GM23338 (cell line): ENCODE measurements around the gene PPP1R2.

Source experiments
- CREB1 ChIP-seq: fragments of 250-450 bp; sonication (Bioruptor Pico); IDR thresholded peaks from 2 replicates; pipeline ENCODE4 v1.5.0; 2020; ENCODE audit warnings: low read depth, mild to moderate bottlenecking, moderate library complexity
- ETS1 ChIP-seq: IDR thresholded peaks from 2 replicates; pipeline ENCODE4 v1.6.1; 2016; ENCODE audit warnings: antibody characterized with exemption
- EZH2 ChIP-seq: fragments of 200-600 bp; sonication (generic); IDR thresholded peaks from one replicate; pipeline ENCODE4 v1.8.0; 2017; ENCODE audit warnings: antibody characterized with exemption, mild to moderate bottlenecking, low read depth; ENCODE audit not compliant: unreplicated experiment
- EZH2phosphoT487 ChIP-seq: fragments of 200-600 bp; sonication (generic); IDR thresholded peaks from one replicate; pipeline ENCODE4 v1.8.1; 2018; ENCODE audit warnings: antibody characterized with exemption; ENCODE audit not compliant: unreplicated experiment
- JUNB ChIP-seq: IDR thresholded peaks from one replicate; pipeline ENCODE4 v1.6.1; 2016; ENCODE audit warnings: antibody characterized with exemption; ENCODE audit not compliant: unreplicated experiment
- NANOG ChIP-seq: IDR thresholded peaks from 2 replicates; pipeline ENCODE4 v1.6.1; 2016; ENCODE audit warnings: antibody characterized with exemption, borderline replicate concordance
- POLR2AphosphoS5 ChIP-seq: IDR thresholded peaks from 2 replicates; pipeline ENCODE4 v1.6.1; 2016; ENCODE audit warnings: antibody characterized with exemption, low read depth
- STAT1 ChIP-seq: IDR thresholded peaks from one replicate; pipeline ENCODE4 v1.6.1; 2016; ENCODE audit warnings: antibody characterized with exemption; ENCODE audit not compliant: unreplicated experiment
- ZNF114 ChIP-seq: fragments of 250-450 bp; sonication (Bioruptor Pico); IDR thresholded peaks from 2 replicates; pipeline ENCODE4 v1.5.0; 2020; ENCODE audit warnings: mild to moderate bottlenecking, moderate library complexity
- ZNF331 ChIP-seq: fragments of 250-450 bp; sonication (Bioruptor Pico); IDR thresholded peaks from 2 replicates; pipeline ENCODE4 v1.5.0; 2020; ENCODE audit warnings: low read depth, mild to moderate bottlenecking, moderate library complexity
- TF ChIP-seq, protein P1 (sequence below), 2 experiments: fragments of 200-600 bp in 1 of 2; sonication (generic) in 1 of 2; conservative IDR thresholded peaks; 2 replicates each; pipeline versions ENCODE4 v1.5.1 to v1.6.1; 2016 to 2017; ENCODE audit warnings: antibody characterized with exemption in 2 of 2, low read depth in 2 of 2, mild to moderate bottlenecking in 2 of 2, moderate library complexity in 1 of 2
- TF ChIP-seq, protein P2 (sequence below): IDR thresholded peaks from one replicate; pipeline ENCODE4 v1.6.1; 2018; ENCODE audit warnings: antibody characterized with exemption; ENCODE audit not compliant: unreplicated experiment
- TF ChIP-seq, protein P3 (sequence below): fragments of 250-450 bp; sonication (Bioruptor Pico); IDR thresholded peaks from 2 replicates; pipeline ENCODE4 v1.5.0; 2020; ENCODE audit warnings: mild to moderate bottlenecking, moderate library complexity

DNA sequence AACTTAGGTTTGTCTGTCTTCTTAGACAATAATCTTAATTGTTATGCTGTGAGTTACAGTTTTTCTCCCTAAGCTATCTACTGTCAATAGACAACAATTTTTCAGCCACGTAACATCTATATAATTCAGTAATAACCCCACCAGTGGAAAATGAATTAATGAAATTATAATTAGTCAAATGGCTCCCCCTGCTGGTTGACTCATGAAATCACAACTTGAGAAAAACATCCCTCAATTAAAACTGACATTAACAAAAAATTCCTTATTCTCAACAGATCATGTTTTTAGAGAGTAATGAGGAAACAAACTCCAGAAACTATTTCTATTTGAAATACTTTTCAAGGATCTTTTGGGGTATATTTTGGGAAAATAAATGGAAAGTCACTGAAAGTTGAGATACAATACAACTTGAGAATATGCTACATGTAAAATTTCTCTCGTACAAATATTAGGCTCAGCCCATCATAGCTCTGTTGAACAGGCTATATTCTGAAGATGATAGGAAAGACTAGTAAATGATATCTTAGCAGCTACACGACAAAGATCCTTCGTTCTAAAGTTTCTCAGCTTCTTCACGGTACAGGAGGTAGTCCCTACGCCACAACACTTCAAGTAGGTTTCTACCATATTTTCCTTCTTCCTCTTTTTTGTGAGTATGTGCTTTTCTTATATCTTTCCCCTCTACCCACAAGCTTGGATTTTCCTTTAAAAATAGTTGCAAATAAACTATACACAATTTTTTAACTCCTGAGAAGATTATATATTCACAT is 20.7 kb downstream of the PPP1R2 start:
- TF ChIP-seq, protein P1, sequence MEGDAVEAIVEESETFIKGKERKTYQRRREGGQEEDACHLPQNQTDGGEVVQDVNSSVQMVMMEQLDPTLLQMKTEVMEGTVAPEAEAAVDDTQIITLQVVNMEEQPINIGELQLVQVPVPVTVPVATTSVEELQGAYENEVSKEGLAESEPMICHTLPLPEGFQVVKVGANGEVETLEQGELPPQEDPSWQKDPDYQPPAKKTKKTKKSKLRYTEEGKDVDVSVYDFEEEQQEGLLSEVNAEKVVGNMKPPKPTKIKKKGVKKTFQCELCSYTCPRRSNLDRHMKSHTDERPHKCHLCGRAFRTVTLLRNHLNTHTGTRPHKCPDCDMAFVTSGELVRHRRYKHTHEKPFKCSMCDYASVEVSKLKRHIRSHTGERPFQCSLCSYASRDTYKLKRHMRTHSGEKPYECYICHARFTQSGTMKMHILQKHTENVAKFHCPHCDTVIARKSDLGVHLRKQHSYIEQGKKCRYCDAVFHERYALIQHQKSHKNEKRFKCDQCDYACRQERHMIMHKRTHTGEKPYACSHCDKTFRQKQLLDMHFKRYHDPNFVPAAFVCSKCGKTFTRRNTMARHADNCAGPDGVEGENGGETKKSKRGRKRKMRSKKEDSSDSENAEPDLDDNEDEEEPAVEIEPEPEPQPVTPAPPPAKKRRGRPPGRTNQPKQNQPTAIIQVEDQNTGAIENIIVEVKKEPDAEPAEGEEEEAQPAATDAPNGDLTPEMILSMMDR (conservative IDR thresholded peaks at IDR 0.05; ENCODE audit: low read depth in 2 of 2): peak in 1 of 2 experiments; percentile 94
- TF ChIP-seq EZH2 (no peak), JUNB (no peak), STAT1 (no peak), EZH2phosphoT487 (no peak), POLR2AphosphoS5 (no peak), CREB1 (no peak), ETS1 (no peak), NANOG (no peak), ZNF114 (CRISPR knock-in tag) (no peak), ZNF331 (CRISPR knock-in tag) (no peak)
- TF ChIP-seq, protein P2, sequence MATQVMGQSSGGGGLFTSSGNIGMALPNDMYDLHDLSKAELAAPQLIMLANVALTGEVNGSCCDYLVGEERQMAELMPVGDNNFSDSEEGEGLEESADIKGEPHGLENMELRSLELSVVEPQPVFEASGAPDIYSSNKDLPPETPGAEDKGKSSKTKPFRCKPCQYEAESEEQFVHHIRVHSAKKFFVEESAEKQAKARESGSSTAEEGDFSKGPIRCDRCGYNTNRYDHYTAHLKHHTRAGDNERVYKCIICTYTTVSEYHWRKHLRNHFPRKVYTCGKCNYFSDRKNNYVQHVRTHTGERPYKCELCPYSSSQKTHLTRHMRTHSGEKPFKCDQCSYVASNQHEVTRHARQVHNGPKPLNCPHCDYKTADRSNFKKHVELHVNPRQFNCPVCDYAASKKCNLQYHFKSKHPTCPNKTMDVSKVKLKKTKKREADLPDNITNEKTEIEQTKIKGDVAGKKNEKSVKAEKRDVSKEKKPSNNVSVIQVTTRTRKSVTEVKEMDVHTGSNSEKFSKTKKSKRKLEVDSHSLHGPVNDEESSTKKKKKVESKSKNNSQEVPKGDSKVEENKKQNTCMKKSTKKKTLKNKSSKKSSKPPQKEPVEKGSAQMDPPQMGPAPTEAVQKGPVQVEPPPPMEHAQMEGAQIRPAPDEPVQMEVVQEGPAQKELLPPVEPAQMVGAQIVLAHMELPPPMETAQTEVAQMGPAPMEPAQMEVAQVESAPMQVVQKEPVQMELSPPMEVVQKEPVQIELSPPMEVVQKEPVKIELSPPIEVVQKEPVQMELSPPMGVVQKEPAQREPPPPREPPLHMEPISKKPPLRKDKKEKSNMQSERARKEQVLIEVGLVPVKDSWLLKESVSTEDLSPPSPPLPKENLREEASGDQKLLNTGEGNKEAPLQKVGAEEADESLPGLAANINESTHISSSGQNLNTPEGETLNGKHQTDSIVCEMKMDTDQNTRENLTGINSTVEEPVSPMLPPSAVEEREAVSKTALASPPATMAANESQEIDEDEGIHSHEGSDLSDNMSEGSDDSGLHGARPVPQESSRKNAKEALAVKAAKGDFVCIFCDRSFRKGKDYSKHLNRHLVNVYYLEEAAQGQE: no peak
- TF ChIP-seq, protein P3, sequence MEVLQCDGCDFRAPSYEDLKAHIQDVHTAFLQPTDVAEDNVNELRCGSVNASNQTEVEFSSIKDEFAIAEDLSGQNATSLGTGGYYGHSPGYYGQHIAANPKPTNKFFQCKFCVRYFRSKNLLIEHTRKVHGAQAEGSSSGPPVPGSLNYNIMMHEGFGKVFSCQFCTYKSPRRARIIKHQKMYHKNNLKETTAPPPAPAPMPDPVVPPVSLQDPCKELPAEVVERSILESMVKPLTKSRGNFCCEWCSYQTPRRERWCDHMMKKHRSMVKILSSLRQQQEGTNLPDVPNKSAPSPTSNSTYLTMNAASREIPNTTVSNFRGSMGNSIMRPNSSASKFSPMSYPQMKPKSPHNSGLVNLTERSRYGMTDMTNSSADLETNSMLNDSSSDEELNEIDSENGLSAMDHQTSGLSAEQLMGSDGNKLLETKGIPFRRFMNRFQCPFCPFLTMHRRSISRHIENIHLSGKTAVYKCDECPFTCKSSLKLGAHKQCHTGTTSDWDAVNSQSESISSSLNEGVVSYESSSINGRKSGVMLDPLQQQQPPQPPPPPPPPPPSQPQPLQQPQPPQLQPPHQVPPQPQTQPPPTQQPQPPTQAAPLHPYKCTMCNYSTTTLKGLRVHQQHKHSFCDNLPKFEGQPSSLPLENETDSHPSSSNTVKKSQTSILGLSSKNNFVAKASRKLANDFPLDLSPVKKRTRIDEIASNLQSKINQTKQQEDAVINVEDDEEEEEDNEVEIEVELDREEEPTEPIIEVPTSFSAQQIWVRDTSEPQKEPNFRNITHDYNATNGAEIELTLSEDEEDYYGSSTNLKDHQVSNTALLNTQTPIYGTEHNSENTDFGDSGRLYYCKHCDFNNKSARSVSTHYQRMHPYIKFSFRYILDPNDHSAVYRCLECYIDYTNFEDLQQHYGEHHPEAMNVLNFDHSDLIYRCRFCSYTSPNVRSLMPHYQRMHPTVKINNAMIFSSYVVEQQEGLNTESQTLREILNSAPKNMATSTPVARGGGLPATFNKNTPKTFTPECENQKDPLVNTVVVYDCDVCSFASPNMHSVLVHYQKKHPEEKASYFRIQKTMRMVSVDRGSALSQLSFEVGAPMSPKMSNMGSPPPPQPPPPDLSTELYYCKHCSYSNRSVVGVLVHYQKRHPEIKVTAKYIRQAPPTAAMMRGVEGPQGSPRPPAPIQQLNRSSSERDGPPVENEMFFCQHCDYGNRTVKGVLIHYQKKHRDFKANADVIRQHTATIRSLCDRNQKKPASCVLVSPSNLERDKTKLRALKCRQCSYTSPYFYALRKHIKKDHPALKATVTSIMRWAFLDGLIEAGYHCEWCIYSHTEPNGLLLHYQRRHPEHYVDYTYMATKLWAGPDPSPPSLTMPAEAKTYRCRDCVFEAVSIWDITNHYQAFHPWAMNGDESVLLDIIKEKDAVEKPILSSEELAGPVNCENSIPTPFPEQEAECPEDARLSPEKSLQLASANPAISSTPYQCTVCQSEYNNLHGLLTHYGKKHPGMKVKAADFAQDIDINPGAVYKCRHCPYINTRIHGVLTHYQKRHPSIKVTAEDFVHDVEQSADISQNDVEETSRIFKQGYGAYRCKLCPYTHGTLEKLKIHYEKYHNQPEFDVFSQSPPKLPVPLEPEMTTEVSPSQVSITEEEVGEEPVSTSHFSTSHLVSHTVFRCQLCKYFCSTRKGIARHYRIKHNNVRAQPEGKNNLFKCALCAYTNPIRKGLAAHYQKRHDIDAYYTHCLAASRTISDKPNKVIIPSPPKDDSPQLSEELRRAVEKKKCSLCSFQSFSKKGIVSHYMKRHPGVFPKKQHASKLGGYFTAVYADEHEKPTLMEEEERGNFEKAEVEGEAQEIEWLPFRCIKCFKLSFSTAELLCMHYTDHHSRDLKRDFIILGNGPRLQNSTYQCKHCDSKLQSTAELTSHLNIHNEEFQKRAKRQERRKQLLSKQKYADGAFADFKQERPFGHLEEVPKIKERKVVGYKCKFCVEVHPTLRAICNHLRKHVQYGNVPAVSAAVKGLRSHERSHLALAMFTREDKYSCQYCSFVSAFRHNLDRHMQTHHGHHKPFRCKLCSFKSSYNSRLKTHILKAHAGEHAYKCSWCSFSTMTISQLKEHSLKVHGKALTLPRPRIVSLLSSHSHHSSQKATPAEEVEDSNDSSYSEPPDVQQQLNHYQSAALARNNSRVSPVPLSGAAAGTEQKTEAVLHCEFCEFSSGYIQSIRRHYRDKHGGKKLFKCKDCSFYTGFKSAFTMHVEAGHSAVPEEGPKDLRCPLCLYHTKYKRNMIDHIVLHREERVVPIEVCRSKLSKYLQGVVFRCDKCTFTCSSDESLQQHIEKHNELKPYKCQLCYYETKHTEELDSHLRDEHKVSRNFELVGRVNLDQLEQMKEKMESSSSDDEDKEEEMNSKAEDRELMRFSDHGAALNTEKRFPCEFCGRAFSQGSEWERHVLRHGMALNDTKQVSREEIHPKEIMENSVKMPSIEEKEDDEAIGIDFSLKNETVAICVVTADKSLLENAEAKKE (CRISPR knock-in tag): no peak
